Body of pancreas (tissue), 4 donors: ENCODE results near the gene NRL. TPM values are rescaled to one million over a fixed set of nuclear protein-coding genes. Genes with fewer than 3 reads are reported as not detected.
A peak's percentile ranks its signal among the peaks of the same experiment; 100 is the strongest.

Experiments used
- ATAC-seq: fragments of 150-250 bp; one replicate; pipeline ENCODE4 v1.9.1; 2016
- DNase-seq, 4 donors: peaks; one replicate each; pipeline ENCODE4 v3.0.0-alpha.2; 2019
- H3K27ac ChIP-seq, 4 donors: fragments of 200-600 bp; sonication (generic); 1 replicate in 3 of 4; 2 replicates in 1 of 4; pipeline versions ENCODE4 v1.5.1 to v1.6.1; 2016 to 2019; ENCODE audit warnings: mild to moderate bottlenecking in 1 of 4, mixed read lengths in 1 of 4, moderate library complexity in 1 of 4
- H3K27me3 ChIP-seq, 2 donors: fragments of 200-600 bp; sonication (generic); one replicate each; pipeline ENCODE4 v1.6.0; 2016; ENCODE audit warnings: mild to moderate bottlenecking in 1 of 2
- H3K36me3 ChIP-seq, 2 donors: fragments of 200-600 bp; sonication (generic); replicated peaks in 1 of 2; 2 replicates each; pipeline ENCODE4 v1.5.1; 2016; ENCODE audit warnings: low read depth in 2 of 2; ENCODE audit not compliant: insufficient read depth in 1 of 2
- H3K4me1 ChIP-seq: fragments of 200-600 bp; sonication (generic); one replicate; pipeline ENCODE4 v1.6.0; 2016
- H3K4me3 ChIP-seq, 2 donors: fragments of 200-600 bp; sonication (generic); 1 replicate in 1 of 2; 2 replicates in 1 of 2; pipeline ENCODE4 v1.5.1; 2016 to 2019
- H3K9me3 ChIP-seq, 3 donors: fragments of 200-600 bp; sonication (generic); 1 replicate in 2 of 3; 2 replicates in 1 of 3; pipeline ENCODE4 v1.5.1; 2016
- CTCF ChIP-seq, 7 experiments: fragments of 450-650 bp in 4 of 7; fragments of 200-600 bp in 3 of 7; sonication (generic) in 3 of 7; IDR thresholded peaks; one replicate each; pipeline ENCODE4 v1.5.1; 2016 to 2019; ENCODE audit warnings: antibody characterized with exemption in 7 of 7
- POLR2A ChIP-seq, 3 donors: fragments of 450-650 bp; IDR thresholded peaks; one replicate each; pipeline ENCODE4 v1.6.1; 2016; ENCODE audit warnings: antibody characterized with exemption in 3 of 3, mild to moderate bottlenecking in 2 of 3
- WGBS, 2 donors: methylation state at CpG; one replicate each; pipeline ENCODE4 v1.1.5; 2017; 5-methylcytosine and 5-hydroxymethylcytosine counted together
- intact Hi-C: fragments of 100-400 bp; cut with DNase I; formaldehyde crosslinking; loops from one replicate; pipeline ENCODE4 v1.15.1; 2023
- total RNA-seq, 2 donors: library from RNA; depleted of rRNA; stranded (reverse); fragments of >200 nt; gene quantifications; one replicate each; pipeline ENCODE4 v1.1.0, GENCODE V29; 2016

The NRL gene
- total RNA-seq, 2 donors from 2014 or later: 2.1 to 2.6 TPM

DNA sequence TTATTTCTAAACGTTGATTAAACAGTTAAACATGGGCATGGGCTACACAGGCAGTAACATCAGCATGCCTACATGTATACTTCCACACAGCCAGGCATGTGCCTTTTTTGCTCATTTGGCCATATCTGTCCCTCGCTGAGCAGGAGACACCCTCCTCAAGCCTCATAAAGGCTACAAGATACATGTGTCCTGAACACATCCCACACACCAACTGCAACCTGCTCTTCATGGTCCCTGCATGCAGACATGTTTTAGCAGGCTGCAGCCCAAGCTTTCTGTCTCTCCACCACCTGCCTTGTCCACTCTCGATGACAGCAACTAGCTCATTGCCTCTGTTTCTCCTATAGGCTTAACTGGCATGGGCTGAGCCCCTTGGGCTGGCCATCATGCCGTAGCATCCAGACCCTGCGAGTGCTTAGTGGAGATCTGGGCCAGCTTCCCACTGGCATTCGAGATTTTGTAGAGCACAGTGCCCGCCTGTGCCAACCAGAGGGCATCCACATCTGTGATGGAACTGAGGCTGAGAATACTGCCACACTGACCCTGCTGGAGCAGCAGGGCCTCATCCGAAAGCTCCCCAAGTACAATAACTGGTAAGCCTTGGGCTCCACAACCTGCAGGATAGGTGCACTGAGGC, 18.1 kb downstream of the NRL start:
- Histone ChIP-seq H3K27ac (peak overlapping the region in 1 of 4 donors; percentile 14), H3K9me3 (no peaks in the 10 kb centered on the region), H3K4me3 (no peak overlapping the region), H3K27me3 (no peaks in the 10 kb centered on the region), H3K4me1 (peaks cover 70% of the 10 kb centered on the region), H3K36me3 (no peaks in the 10 kb centered on the region)
- ATAC-seq: no peak
- no peak for TF ChIP-seq CTCF (IDR thresholded peaks at IDR 0.05)
- TF ChIP-seq POLR2A (IDR thresholded peaks at IDR 0.05): no peak
- intact Hi-C loops: no loop called here
- 91 to 93% methylated on average over 3 to 8 of the region's 8 CpGs for WGBS, 2 donors
- no peak for DNase-seq

GRCh38 chr14:24095271-24096068, 19.3 kb downstream of the NRL start:
- peak overlapping the region; percentile 92 to 98 (median 96) for H3K27ac ChIP-seq
- peaks cover 72% of the 10 kb centered on the region for H3K4me1 ChIP-seq
- TF ChIP-seq CTCF (IDR thresholded peaks at IDR 0.05) (no peak), POLR2A (IDR thresholded peaks at IDR 0.05) (peak in 1 of 3 donors; percentile 32)
- no peaks in the 10 kb centered on the region for H3K36me3 ChIP-seq
- intact Hi-C loops: no loop called here
- 25 to 40% methylated on average over 11 to 12 of the region's 12 CpGs for WGBS, 2 donors
- H3K27me3 ChIP-seq: no peaks in the 10 kb centered on the region
- DNase-seq (peak in 3 of 4 donors; percentile 43 to 46 (median 43)), ATAC-seq (no peak)
- H3K4me3 ChIP-seq: peak overlapping the region; percentile 39 to 44
- H3K9me3 ChIP-seq: no peaks in the 10 kb centered on the region

DNA sequence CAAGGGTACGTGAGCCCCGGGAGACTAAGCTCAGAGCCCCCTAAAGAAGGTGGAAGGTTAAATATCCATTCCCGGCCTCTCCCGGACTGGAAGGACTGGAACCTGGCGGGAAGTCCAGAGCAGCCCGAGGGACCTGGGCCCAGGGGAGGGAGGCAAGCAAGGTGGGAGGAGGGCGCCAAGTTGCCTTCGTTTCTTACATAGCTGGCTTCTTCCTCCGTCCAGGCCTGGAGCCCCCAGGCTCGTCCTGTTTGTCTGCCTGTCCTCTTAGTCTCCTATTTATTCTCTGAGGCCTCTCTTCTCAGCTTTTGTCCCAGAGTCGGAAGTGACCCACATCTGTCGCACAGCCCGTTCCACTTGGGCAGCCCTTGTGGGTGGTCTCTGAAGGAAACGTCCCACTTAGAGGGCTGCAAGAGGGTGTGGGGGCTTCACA, 19.9 kb downstream of the NRL start:
- ATAC-seq: no peak
- intact Hi-C loops: no loop called here

GRCh38 chr14:24093901-24094840, 20.6 kb downstream of the NRL start, which contains the start of gene PCK2:
Gene PCK2 (plus strand): TSS chr14:24094311. CDS start chr14:24094406, 95 bp downstream.
- peak within 1 kb of the TSS; percentile 39 to 44 for H3K4me3 ChIP-seq
- intact Hi-C loops: no loop called here
- peak within 1 kb of the TSS; percentile 92 to 98 (median 96) for H3K27ac ChIP-seq
- 1% methylated on average over 38 to 67 of the region's 68 CpGs for WGBS, 2 donors
- ATAC-seq (peak; percentile 93), DNase-seq (peak; percentile 95 to 97 (median 96))
- TF ChIP-seq POLR2A (IDR thresholded peaks at IDR 0.05) (peak; percentile 92 to 97 (median 97)), CTCF (IDR thresholded peaks at IDR 0.05) (peak in 3 of 7 experiments; percentile 20 to 37 (median 25))
- peaks cover 65% of the 10 kb centered on the region for H3K4me1 ChIP-seq
- H3K36me3 ChIP-seq: no peaks in the 10 kb centered on the region
- H3K9me3 ChIP-seq: no peaks in the 10 kb centered on the region
- no peaks in the 10 kb centered on the region for H3K27me3 ChIP-seq

More for the DNA sequence above, 19.9 kb downstream of the NRL start:
- peak overlapping the region; percentile 39 to 44 for H3K4me3 ChIP-seq
- H3K36me3 ChIP-seq: no peaks in the 10 kb centered on the region
- no peaks in the 10 kb centered on the region for H3K9me3 ChIP-seq
- 0 to 3% methylated on average over 6 to 14 of the region's 14 CpGs for WGBS, 2 donors
- peak overlapping the region; percentile 92 to 98 (median 96) for H3K27ac ChIP-seq
- DNase-seq: peak in 3 of 4 donors; percentile 38 to 39 (median 39)
- H3K4me1 ChIP-seq: peaks cover 71% of the 10 kb centered on the region
- H3K27me3 ChIP-seq: no peaks in the 10 kb centered on the region
- TF ChIP-seq CTCF (IDR thresholded peaks at IDR 0.05): no peak
